K562 (cell line): ENCODE measurements around the gene PDGFD. TPM values are rescaled to one million over a fixed set of nuclear protein-coding genes. Genes with fewer than 3 reads are reported as not detected.

Source experiments
- ATAC-seq: fragments of 200-7000 bp; cut with Tn5 transposase; 3 replicates; pipeline ENCODE4 v1.9.1; 2020; ENCODE audit warnings: moderate library complexity
- BruUV-seq: library from RNA; stranded (reverse); fragments of 400-500 nt; replicated peaks from 2 replicates; lab custom pipeline; 2021; lab: Mats Ljungman, UMichigan
- CTCF ChIA-PET: fragments of 300-600 bp; formaldehyde crosslinking; extraction: SDS; loops from one replicate; lab custom pipeline; 2021; ENCODE audit warnings: low intra/inter-chr PET ratio; lab: Yijun Ruan, JAX
- POLR2A ChIA-PET: fragments of 300-600, 350-650 bp; sonication (Branson Sonifier 250); formaldehyde crosslinking; extraction: SDS; loops from one replicate; lab custom pipeline; 2021; ENCODE audit warnings: antibody characterized with exemption, inconsistent platforms; lab: Yijun Ruan, JAX
- DNase-seq, 4 experiments: peaks; one replicate each; pipeline versions ENCODE4 v3.0.0 to v3.0.0-alpha.2; 2011 to 2018; ENCODE audit warnings: low spot score in 3 of 4, mixed read lengths in 3 of 4; ENCODE audit errors: extremely low read depth in 1 of 4
- FAIRE-seq: peaks from 2 replicates; lab custom pipeline; 2011; peaks lifted over from hg19 to GRCh38; lab: Jason Lieb, UNC
- H2AFZ ChIP-seq: 2 replicates; pipeline ENCODE4 v1.6.0; 2011; ENCODE audit warnings: low read depth, low read length, control low read depth, inconsistent platforms
- H3K27ac ChIP-seq: fragments of 200-600 bp; 3 replicates; pipeline ENCODE4 v1.8.0; 2011; ENCODE audit warnings: low read depth, mild to moderate bottlenecking, control low read depth, inconsistent platforms, low read length, moderate library complexity, mixed read lengths; ENCODE audit errors: extremely low read depth
- H3K27me3 ChIP-seq, 2 experiments: fragments of 300-600 bp in 1 of 2; 2 replicates in 1 of 2; 3 replicates in 1 of 2; pipeline versions ENCODE4 v1.6.0 to v1.8.0; 2011; ENCODE audit warnings: inconsistent platforms in 2 of 2, low read length in 2 of 2, mild to moderate bottlenecking in 1 of 2, mixed read lengths in 1 of 2, moderate library complexity in 1 of 2; ENCODE audit not compliant: control insufficient read depth in 2 of 2, insufficient read depth in 2 of 2
- H3K36me3 ChIP-seq: fragments of 300-600 bp; 3 replicates; pipeline ENCODE4 v1.8.0; 2011; ENCODE audit warnings: mild to moderate bottlenecking, low read length, inconsistent platforms; ENCODE audit not compliant: control insufficient read depth, insufficient read depth
- H3K4me1 ChIP-seq, 2 experiments: fragments of 200-600 bp in 1 of 2; replicated peaks in 1 of 2; 2 replicates in 1 of 2; 3 replicates in 1 of 2; pipeline versions ENCODE4 v1.5.1 to v1.8.0; 2011; ENCODE audit warnings: inconsistent platforms in 2 of 2, low read length in 2 of 2, mild to moderate bottlenecking in 1 of 2, mixed read lengths in 1 of 2, moderate library complexity in 1 of 2; ENCODE audit not compliant: control insufficient read depth in 2 of 2, insufficient read depth in 2 of 2
- H3K4me2 ChIP-seq: 2 replicates; pipeline ENCODE4 v1.6.1; 2011; ENCODE audit warnings: low read length, control low read depth, inconsistent platforms, mixed read lengths; ENCODE audit not compliant: insufficient read depth
- H3K4me3 ChIP-seq: fragments of 200-600 bp; sonication (generic), shearing (Covaris generic); 2 replicates; pipeline ENCODE4 v1.5.1; 2016; ENCODE audit warnings: control low read depth, inconsistent platforms
- H3K79me2 ChIP-seq: fragments of 200-600 bp; 3 replicates; pipeline ENCODE4 v1.8.0; 2011; ENCODE audit warnings: low read length, inconsistent platforms; ENCODE audit not compliant: control insufficient read depth, insufficient read depth
- H3K9ac ChIP-seq, 2 experiments: 2 replicates each; pipeline versions ENCODE4 v1.6.0 to v1.6.1; 2011; ENCODE audit warnings: low read depth in 2 of 2, low read length in 2 of 2, control low read depth in 1 of 2, inconsistent platforms in 1 of 2, mild to moderate bottlenecking in 1 of 2, mixed read lengths in 1 of 2; ENCODE audit not compliant: insufficient read depth in 1 of 2
- H3K9me1 ChIP-seq: one replicate; pipeline ENCODE4 v1.6.0; 2011; ENCODE audit warnings: inconsistent platforms, mild to moderate bottlenecking, low read length, moderate library complexity; ENCODE audit not compliant: control insufficient read depth, insufficient read depth
- H3K9me3 ChIP-seq: replicated peaks from 2 replicates; pipeline ENCODE4 v1.5.1; 2011; ENCODE audit warnings: low read depth, low read length, inconsistent platforms; ENCODE audit not compliant: control insufficient read depth, insufficient read depth
- H4K20me1 ChIP-seq: replicated peaks from 2 replicates; pipeline ENCODE4 v1.6.1; 2011; ENCODE audit warnings: low read length, inconsistent platforms, mixed read lengths; ENCODE audit not compliant: control insufficient read depth, insufficient read depth
- HNRNPH1 ChIP-seq: fragments of 200-400 bp; formaldehyde crosslinking; optimal IDR thresholded peaks from 2 replicates; pipeline ENCODE3; 2017; ENCODE audit warnings: low read depth, mild to moderate bottlenecking, low read length, moderate library complexity
- LCOR ChIP-seq: sonication (generic); formaldehyde crosslinking; IDR thresholded peaks from 2 replicates; pipeline ENCODE4 v1.8.0; 2022; ENCODE audit warnings: mild to moderate bottlenecking, missing genetic modification reagents
- MTA3 ChIP-seq: fragments of 450-650 bp; formaldehyde crosslinking; IDR thresholded peaks from 2 replicates; pipeline ENCODE4 v1.6.1; 2017; ENCODE audit warnings: mild to moderate bottlenecking, borderline replicate concordance
- PHB ChIP-seq: fragments of 250-450 bp; sonication (Bioruptor Pico); IDR thresholded peaks from 2 replicates; pipeline ENCODE4 v1.5.0; 2021
- ZNF174 ChIP-seq: fragments of 250-450 bp; sonication (Bioruptor Pico); IDR thresholded peaks from 2 replicates; pipeline ENCODE4 v1.4.0; 2020; ENCODE audit warnings: mild to moderate bottlenecking
- ZNF75A ChIP-seq: fragments of 450-650 bp; formaldehyde crosslinking; IDR thresholded peaks from 2 replicates; pipeline ENCODE4 v1.4.0; 2020; ENCODE audit warnings: mild to moderate bottlenecking
- WGBS: fragments of 100-300 bp; shearing (Covaris generic); methylation state at CpG from one replicate; pipeline ENCODE4 v1.1.6; 2016; ENCODE audit warnings: low coverage, mixed read lengths; ENCODE audit not compliant: insufficient coverage; ENCODE audit errors: missing lambda C conversion rate; 5-methylcytosine and 5-hydroxymethylcytosine counted together
- in situ Hi-C: fragments of 300-500 bp; cut with MboI; formaldehyde crosslinking; loops from 4 replicates; pipeline ENCODE4 v1.15.0; 2018; ENCODE audit warnings: inconsistent platforms, mixed read lengths
- intact Hi-C: fragments of 100-400 bp; cut with micrococcal nuclease; formaldehyde crosslinking; loops from 2 replicates; pipeline ENCODE4 v1.14.2; 2022
- polyA plus RNA-seq, 8 experiments: library from polyadenylated mRNA; depleted of rRNA in 4 of 8; stranded (reverse) in 5 of 8; unstranded in 3 of 8; fragments of >200 nt; fragmentation: Nextera tagmentation in 2 of 8; fragmentation: Illumina TruSeq in 1 of 8; extraction: Ambion mirVana in 2 of 8; extraction: Trizol in 1 of 8; gene quantifications; 2 replicates each; pipeline versions ENCODE4 v1.2.1 to v1.2.3, GENCODE V29; 2011 to 2014; ENCODE audit warnings: inconsistent platforms in 1 of 8, missing spikeins in 1 of 8
- total RNA-seq, 7 experiments: library from RNA; depleted of rRNA in 6 of 7; stranded (reverse); fragments of >200 nt in 6 of 7; fragmentation: Illumina TruSeq in 2 of 7; extraction: Trizol in 2 of 7; gene quantifications; 2 replicates each; pipeline versions ENCODE4 v1.2.1 to v1.2.3, GENCODE V29; 2011 to 2021; ENCODE audit warnings: low replicate concordance in 1 of 7
- TF ChIP-seq, protein P1 (sequence below): fragments of 250-450 bp; sonication (Bioruptor Pico); IDR thresholded peaks from 2 replicates; pipeline ENCODE4 v1.5.0; 2021

Gene PDGFD
- total and polyA plus RNA-seq, 9 of the 15 experiments (the other 6 are each of a cell fraction or from before 2014, with no cell fraction given), result 0.11 TPM; not detected in 8

DNA sequence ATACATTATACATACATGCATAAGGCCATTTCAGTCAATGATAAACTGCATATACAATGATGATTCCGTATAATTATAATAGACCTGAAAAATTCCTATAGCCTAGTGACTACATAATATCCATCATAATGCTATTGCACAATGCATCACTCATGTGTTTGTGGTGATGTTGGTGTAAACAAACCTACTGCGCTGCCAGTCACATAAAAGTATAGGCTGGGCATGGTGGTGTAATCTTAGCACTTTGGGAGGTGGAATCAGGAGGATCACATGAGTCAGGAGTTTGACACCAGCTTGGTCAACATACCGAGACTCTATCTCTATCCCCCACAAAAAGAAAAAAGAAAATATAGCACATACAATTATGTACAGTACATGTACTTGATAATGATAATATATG, 291.2 kb downstream of the PDGFD start (continued):
- TF ChIP-seq MTA3, result no peak
- no peak for TF ChIP-seq PHB (CRISPR knock-in tag)
- TF ChIP-seq ZNF75A (CRISPR knock-in tag), result no peak
- TF ChIP-seq, protein P1, sequence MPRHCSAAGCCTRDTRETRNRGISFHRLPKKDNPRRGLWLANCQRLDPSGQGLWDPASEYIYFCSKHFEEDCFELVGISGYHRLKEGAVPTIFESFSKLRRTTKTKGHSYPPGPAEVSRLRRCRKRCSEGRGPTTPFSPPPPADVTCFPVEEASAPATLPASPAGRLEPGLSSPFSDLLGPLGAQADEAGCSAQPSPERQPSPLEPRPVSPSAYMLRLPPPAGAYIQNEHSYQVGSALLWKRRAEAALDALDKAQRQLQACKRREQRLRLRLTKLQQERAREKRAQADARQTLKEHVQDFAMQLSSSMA (CRISPR knock-in tag), result no peak

DNA sequence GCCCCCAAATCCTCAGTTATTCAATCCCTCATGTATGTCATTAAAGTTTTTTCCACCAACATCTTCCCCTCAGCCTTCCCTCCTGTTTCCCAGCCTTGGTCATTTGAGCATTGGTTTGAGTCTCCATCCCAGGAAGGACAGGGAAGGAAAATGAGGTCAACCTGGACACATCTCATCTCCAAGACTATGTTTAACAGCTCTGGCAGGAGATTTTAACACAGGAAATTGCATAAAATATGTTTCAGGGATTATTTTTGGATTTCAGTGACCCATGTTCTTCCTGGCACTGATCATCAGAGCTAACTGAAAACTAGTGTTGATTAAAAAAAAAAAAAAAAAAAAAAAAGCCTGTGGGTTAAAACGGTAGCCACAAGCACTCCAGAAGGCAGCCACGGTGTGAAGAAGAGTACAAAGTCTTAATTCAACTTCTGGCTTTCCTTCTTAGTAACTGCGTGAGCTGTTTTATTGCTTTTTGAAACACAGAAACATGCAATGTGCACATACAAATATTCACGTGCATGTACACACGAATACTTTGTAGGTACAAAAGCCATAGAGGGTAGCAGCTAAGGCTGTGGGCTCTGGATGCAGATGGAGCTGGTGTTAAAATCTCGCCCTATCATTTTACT, 291.9 kb downstream of the PDGFD start:
- no peak for TF ChIP-seq LCOR
- TF ChIP-seq HNRNPH1, result no peak
- TF ChIP-seq ZNF174 (CRISPR knock-in tag), result no peak
- Histone ChIP-seq H3K36me3 (no peaks in the 10 kb centered on the region), H4K20me1 (no peaks in the 10 kb centered on the region), H3K9me3 (no peaks in the 10 kb centered on the region), H3K27ac (no peak overlapping the region), H3K9ac (no peak overlapping the region), H3K4me2 (no peak overlapping the region), H3K4me3 (no peak overlapping the region), H3K4me1 (no peaks in the 10 kb centered on the region), H3K27me3 (no peaks in the 10 kb centered on the region), H2AFZ (no peak overlapping the region), H3K79me2 (no peaks in the 10 kb centered on the region), H3K9me1 (no peaks in the 10 kb centered on the region)
- intact Hi-C loops, result no loop called here
- no peak for DNase-seq
- no peak for FAIRE-seq
- ChIA-PET CTCF (no interaction called here), POLR2A (interaction anchor here (0.7 kb wide), 1 partner anchor 494 kb away, joined by 3 read pairs; no protein-coding TSS in a partner anchor)
- in situ Hi-C loops, result no loop called here
- no TSS peak for BruUV-seq
- WGBS, result 0% methylated on average over 5 of the region's 6 CpGs
- no peak for ATAC-seq
